Fibroblast of skin of left quadriceps (primary cell): Measurements from ENCODE around the gene PPP1R2B.

ENCODE experiments used
- DNase-seq, 2 experiments: peaks; one replicate each; pipeline ENCODE4 v3.0.0-alpha.2; 2013; ENCODE audit warnings: low read depth in 2 of 2

PPP1R2B gene

DNA sequence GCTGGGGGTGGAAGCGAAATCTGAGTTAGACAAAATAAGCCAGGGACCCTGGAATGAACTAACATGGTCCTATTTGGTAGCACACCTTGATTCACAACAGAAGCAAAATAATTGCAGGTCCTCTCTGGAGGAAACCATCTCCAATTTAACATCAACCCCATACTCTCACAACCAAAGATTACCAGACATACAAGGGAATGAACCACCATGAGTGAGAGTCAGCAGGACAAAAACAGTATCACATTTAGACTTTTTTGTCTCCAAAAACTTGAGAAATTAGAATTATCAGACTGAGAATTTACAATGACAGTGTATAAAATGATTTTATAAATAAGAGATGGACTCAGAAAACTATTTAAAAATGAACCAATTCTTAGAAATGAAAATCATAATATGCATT lies 21.1 kb downstream of the PPP1R2B start:
- no peak for DNase-seq

DNA sequence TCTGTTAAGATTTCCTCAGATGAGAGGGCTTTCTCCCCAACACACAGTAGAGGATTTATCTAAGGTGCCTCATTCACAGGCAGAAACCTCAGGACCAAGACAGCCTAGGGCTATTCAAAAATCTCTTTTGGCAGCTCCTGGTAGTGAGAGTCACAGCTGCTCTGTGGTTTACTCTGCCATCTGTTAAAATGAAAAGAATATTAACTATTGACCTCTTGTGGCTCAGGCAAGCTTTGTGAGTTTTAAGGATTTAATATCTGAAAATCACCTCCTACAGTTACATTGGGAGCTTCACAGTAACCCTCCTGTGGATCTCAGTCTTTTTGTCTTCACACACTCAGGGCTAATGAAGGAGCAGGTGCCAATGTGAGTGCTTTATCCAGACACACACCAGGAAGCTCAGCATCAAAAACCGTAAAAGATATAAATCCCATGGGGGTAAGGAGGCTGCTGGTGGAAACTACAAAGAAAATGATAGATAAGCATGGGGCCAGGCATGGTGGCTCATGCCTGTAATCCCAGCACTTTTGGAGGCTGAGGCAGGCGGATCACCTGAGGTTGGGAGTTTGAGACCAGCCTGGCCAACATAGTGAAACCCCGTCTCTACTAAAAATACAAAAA lies 29.7 kb downstream of the PPP1R2B start:
- DNase-seq = no peak

GRCh38 chr5:156883316-156883875 lies 33.3 kb downstream of the PPP1R2B start:
- no peak for DNase-seq

GRCh38 chr5:156888520-156888919 lies 38.4 kb downstream of the PPP1R2B start:
- DNase-seq = no peak

DNA sequence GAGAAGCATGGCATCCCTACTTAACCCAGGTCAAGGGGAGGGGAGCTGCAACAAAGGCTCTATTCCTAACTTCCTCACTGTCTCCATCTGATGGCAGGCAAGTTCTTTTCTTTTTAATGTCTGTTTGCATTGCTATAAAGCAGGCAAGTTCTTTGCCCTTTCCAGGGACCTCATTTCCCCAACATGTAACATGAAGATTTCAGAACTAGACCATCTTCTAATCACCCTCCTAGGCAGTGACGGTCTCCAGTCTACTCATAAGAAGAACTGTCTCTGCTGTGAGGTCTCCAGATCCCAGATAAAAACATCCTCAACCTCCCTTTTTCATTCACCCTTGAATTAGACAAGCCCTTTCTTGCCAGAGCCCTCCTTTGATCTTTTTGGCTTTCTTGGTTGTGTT lies 42.1 kb downstream of the PPP1R2B start:
- no peak for DNase-seq

GRCh38 chr5:156892864-156893263 lies 42.8 kb downstream of the PPP1R2B start:
- DNase-seq = no peak

DNA sequence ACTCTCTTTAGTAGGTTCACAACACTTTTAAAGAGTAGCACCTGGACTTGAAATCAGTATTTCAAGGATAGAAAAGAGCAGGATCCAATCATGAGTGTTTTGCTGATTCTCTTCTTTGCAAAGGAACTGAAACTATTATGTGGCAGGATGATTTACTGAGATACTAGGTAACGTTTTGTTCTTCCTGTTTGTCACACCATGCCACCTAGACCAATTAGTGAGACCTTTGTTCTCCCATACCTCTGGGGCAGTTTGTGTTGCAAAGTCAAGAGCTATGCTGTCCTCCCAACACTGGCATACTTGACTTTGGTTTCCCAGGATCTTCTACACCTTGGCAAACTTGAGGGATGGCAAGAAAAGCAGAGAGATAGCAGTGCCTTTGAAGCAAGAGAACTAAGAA lies 43.4 kb downstream of the PPP1R2B start:
- DNase-seq = no peak

DNA sequence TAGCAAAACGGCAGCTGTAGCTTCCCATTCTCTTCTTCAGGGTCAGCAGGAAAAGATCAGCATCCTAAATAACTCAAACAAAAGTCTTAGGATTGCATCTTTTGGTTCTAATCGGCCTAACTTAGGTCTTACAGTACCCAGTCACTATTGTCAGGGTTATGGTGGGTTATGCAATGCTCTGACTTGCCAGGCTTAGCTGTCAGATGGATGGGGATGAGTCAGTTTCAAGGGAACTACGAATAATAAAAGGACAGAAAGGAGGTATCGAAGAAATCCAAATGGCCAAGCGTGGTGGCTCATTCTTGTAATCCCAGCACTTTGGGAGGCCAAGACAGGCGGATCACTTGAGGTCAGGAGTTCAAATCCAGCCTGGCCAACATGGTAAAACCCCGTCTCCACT lies 46.5 kb downstream of the PPP1R2B start:
- no peak for DNase-seq
